ENCODE measurements around the gene ASB4. TPM values are rescaled to one million over a fixed set of nuclear protein-coding genes. Genes with fewer than 3 reads are reported as not detected.

The ASB4 gene
- total RNA-seq, 2 experiments from 2014 or later, result not detected

DNA sequence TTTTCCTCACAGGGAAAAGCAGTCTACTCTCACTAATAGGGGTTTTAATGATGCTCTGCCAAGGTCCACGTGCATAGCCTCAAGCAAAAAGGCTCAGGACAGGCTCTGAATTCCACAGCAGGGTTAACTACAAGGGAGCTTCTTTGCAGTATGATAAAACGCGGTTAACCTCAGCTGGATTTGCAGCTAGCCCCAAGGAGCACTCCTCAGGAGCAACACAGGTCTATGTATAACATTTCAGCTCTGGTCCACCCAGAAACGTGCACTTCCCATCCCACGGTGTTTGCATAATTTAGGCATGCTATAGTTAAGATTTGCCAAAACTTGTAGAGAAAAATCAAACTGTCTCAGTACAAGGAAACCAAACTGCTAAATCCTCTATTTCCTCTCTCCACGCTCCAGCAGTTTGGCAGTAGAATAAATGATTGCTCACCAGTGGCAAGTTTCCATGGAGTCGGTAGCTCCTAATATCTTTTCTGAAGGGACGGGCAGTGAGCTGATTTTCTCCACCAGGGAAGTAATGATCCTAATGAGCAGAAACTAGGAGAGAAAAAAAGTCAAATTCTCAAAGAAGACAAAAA lies 13.1 kb upstream of the ASB4 start:
- intact Hi-C loops (cut with micrococcal nuclease), result loop anchor here (10.0 kb wide), 1 partner anchor 1018 kb away; no protein-coding TSS in a partner anchor
- ChIA-PET POLR2A (interaction anchor here (0.6 kb wide), 1 partner anchor 225 kb away, joined by 4 read pairs; no protein-coding TSS in a partner anchor), CTCF (interaction anchor here (1.3 kb wide), 1 partner anchor 10 kb away, joined by 3 read pairs; no protein-coding TSS in a partner anchor)

GRCh38 chr7:95473276-95473985 lies 12.3 kb upstream of the ASB4 start:
- peaks cover 13% of the 10 kb centered on the region for H3K4me1 Mint-ChIP-seq (ENCODE audit: low read depth)
- CTCF ChIA-PET, result interaction anchor here (1.2 to 4.9 kb wide), 3 partner anchors 9 to 1024 kb away, joined by 3 to 34 read pairs (median 3); no protein-coding TSS in a partner anchor
- no peak overlapping the region for H3K4me3 Mint-ChIP-seq
- TF ChIP-seq, protein P1, sequence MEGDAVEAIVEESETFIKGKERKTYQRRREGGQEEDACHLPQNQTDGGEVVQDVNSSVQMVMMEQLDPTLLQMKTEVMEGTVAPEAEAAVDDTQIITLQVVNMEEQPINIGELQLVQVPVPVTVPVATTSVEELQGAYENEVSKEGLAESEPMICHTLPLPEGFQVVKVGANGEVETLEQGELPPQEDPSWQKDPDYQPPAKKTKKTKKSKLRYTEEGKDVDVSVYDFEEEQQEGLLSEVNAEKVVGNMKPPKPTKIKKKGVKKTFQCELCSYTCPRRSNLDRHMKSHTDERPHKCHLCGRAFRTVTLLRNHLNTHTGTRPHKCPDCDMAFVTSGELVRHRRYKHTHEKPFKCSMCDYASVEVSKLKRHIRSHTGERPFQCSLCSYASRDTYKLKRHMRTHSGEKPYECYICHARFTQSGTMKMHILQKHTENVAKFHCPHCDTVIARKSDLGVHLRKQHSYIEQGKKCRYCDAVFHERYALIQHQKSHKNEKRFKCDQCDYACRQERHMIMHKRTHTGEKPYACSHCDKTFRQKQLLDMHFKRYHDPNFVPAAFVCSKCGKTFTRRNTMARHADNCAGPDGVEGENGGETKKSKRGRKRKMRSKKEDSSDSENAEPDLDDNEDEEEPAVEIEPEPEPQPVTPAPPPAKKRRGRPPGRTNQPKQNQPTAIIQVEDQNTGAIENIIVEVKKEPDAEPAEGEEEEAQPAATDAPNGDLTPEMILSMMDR (IDR thresholded peaks at IDR 0.05), result no peak
- DNase-seq, result no peak
- H3K9me3 Mint-ChIP-seq, result no peaks in the 10 kb centered on the region
- peaks cover 6% of the 10 kb centered on the region for H3K27me3 Mint-ChIP-seq
- POLR2A ChIA-PET, result interaction anchor here (0.6 kb wide), 1 partner anchor 224 kb away, joined by 4 read pairs; no protein-coding TSS in a partner anchor
- H3K27ac Mint-ChIP-seq, result no peak overlapping the region
- no peaks in the 10 kb centered on the region for H3K36me3 Mint-ChIP-seq (ENCODE audit: low read depth)
- intact Hi-C loops (cut with micrococcal nuclease), result loop anchor here (10.0 kb wide), 1 partner anchor 1019 kb away; no protein-coding TSS in a partner anchor
- ATAC-seq, result no peak

More for the DNA sequence above, 13.1 kb upstream of the ASB4 start:
- ATAC-seq (no peak), DNase-seq (no peak)
- TF ChIP-seq, protein P1 (IDR thresholded peaks at IDR 0.05), result no peak
- Mint-ChIP-seq H3K27ac (no peak overlapping the region), H3K4me3 (no peak overlapping the region), H3K27me3 (peaks cover under 1% of the 10 kb centered on the region), H3K36me3 (ENCODE audit: low read depth) (no peaks in the 10 kb centered on the region), H3K4me1 (ENCODE audit: low read depth) (peaks cover 13% of the 10 kb centered on the region), H3K9me3 (no peaks in the 10 kb centered on the region)

DNA sequence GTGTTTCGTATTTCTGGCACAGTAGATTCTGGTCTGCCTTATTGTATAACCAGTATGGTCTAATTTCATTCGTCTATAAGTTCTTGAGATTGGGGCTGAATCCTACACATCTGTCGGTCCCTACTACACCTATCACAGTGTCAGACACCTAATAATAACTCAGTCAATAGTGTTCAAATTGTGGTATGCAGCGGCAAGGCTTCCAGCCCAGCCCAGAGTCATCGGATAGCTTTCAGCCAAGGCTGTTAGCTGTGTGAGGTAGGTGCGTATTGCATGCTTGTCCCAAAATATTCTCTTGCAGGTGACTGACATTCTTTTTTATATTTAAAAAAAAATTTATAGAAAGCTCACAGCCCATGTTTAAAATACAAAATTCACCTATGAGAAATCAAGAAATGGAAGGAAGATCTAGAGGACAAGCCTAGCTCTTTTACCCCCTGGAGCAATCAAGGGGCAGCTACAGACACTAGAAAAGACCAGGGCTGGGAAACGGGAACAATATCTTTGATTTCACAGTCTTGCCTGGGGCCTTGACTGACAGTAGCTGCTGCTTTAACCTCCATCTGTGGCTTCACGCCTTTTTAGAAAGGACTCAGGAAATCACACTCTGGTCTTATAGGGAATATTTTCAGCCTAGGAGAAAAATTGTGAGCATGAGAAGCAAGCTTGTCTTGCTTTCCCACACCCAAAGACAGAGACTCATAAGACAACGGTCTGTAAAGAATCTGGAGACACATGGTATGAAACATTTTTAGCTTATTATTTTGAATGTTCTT lies 9.5 kb upstream of the ASB4 start:
- Mint-ChIP-seq H3K27ac (no peak overlapping the region), H3K9me3 (no peaks in the 10 kb centered on the region), H3K4me3 (no peak overlapping the region), H3K36me3 (ENCODE audit: low read depth) (no peaks in the 10 kb centered on the region), H3K27me3 (peaks cover 6% of the 10 kb centered on the region), H3K4me1 (ENCODE audit: low read depth) (no peaks in the 10 kb centered on the region)
- intact Hi-C loops (cut with micrococcal nuclease), result loop anchor here (10.0 kb wide), 1 partner anchor 1021 kb away; no protein-coding TSS in a partner anchor
- ChIA-PET POLR2A (interaction anchor here (0.9 kb wide), 2 partner anchors 10 to 86 kb away, joined by 3 read pairs; no protein-coding TSS in a partner anchor), CTCF (interaction anchor here (0.6 to 4.9 kb wide), 42 partner anchors 9 to 1040 kb away, joined by 3 to 36 read pairs (median 3); partner anchors contain the start of genes ASB4, PON2, PON3 and SGCE)
- TF ChIP-seq, protein P1 (IDR thresholded peaks at IDR 0.05), result no peak
- ATAC-seq (no peak), DNase-seq (no peak)

- ChIA-PET CTCF (interaction anchor here (0.7 to 4.9 kb wide), 38 partner anchors 9 to 1041 kb away, joined by 3 to 36 read pairs (median 3); partner anchors contain the start of genes ASB4, PON2, PON3 and SGCE), POLR2A (interaction anchor here (0.6 to 0.9 kb wide), 2 partner anchors 87 to 1010 kb away, joined by 3 to 4 read pairs; no protein-coding TSS in a partner anchor)
- H3K4me1 Mint-ChIP-seq (ENCODE audit: low read depth), result no peaks in the 10 kb centered on the region
- no peaks in the 10 kb centered on the region for H3K36me3 Mint-ChIP-seq (ENCODE audit: low read depth)
- no peak overlapping the region for H3K27ac Mint-ChIP-seq
- intact Hi-C loops (cut with micrococcal nuclease), result loop anchor here (10.0 kb wide), 1 partner anchor 1022 kb away; no protein-coding TSS in a partner anchor
- peak; percentile 64 for ATAC-seq
- H3K4me3 Mint-ChIP-seq, result no peak overlapping the region
- DNase-seq, result peak; percentile 76
- no peaks in the 10 kb centered on the region for H3K9me3 Mint-ChIP-seq
- H3K27me3 Mint-ChIP-seq, result peaks cover 6% of the 10 kb centered on the region
- TF ChIP-seq, protein P1 (IDR thresholded peaks at IDR 0.05), result peak; percentile 94
These were observed 8.7 kb upstream of the ASB4 start for GRCh38 chr7:95476904-95477594.

Measured in activated CD8-positive, alpha-beta T cell treated with anti-CD3 and anti-CD28 coated beads for 36 hours (primary cell).